Activated T-helper 17 cell treated with anti-CD3 and anti-CD28 coated beads, Interleukin-2, amount 50 U/mL, for 72 hours (primary cell): Measurements from ENCODE around the gene NKD2. TPM values are rescaled to one million over a fixed set of nuclear protein-coding genes. Genes with fewer than 3 reads are reported as not detected.

Experiments used
- ATAC-seq: fragments of 150-1000 bp; cut with Tn5 transposase; replicated peaks from 2 replicates; pipeline ENCODE4 v1.10.0; 2021; ENCODE audit warnings: mild to moderate bottlenecking, moderate library complexity
- H3K27ac Mint-ChIP-seq: one replicate; pipeline ENCODE4 v1.8.0; 2022; ENCODE audit warnings: mixed read lengths
- H3K27me3 Mint-ChIP-seq: one replicate; pipeline ENCODE4 v1.8.0; 2022; ENCODE audit warnings: mixed read lengths
- H3K36me3 Mint-ChIP-seq: one replicate; pipeline ENCODE4 v1.8.0; 2022; ENCODE audit warnings: low read depth, mild to moderate bottlenecking, mixed read lengths
- H3K4me1 Mint-ChIP-seq: one replicate; pipeline ENCODE4 v1.8.0; 2022; ENCODE audit warnings: mixed read lengths
- H3K4me3 Mint-ChIP-seq: one replicate; pipeline ENCODE4 v1.8.0; 2022; ENCODE audit warnings: mild to moderate bottlenecking, mixed read lengths
- H3K9me3 Mint-ChIP-seq: one replicate; pipeline ENCODE4 v1.8.0; 2022; ENCODE audit warnings: mixed read lengths
- total RNA-seq, 2 donors: library from RNA; stranded (reverse); gene quantifications; one replicate each; pipeline ENCODE4 v1.2.3, GENCODE V29; 2022

The NKD2 gene
- total RNA-seq, 2 donors from 2014 or later = 0.37 to 1.2 TPM

DNA sequence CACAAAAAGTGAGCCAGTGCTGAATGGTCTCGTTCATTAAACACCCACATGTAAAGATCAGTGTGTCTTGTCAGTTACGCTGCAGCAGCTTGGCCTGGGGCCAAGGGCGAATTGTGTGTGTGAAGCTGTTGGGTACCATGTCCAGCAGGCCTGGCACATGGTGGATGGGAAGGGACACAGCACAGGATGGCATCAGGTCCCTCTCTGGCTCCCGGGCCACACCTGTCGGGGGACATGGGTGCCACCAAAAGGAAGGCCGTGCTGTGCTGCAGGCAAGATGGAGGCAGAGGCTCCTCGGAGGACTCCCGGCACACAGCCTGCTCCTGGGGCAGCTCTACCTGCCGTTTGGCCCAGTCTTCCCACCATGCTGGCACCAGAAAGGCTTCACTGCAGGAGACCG is 32.0 kb downstream of the NKD2 start:
- Mint-ChIP-seq H3K27me3 (no peaks in the 10 kb centered on the region), H3K27ac (no peak overlapping the region), H3K36me3 (no peaks in the 10 kb centered on the region), H3K4me1 (peaks cover 49% of the 10 kb centered on the region), H3K4me3 (no peak overlapping the region), H3K9me3 (peaks cover 48% of the 10 kb centered on the region)
- no peak for ATAC-seq

DNA sequence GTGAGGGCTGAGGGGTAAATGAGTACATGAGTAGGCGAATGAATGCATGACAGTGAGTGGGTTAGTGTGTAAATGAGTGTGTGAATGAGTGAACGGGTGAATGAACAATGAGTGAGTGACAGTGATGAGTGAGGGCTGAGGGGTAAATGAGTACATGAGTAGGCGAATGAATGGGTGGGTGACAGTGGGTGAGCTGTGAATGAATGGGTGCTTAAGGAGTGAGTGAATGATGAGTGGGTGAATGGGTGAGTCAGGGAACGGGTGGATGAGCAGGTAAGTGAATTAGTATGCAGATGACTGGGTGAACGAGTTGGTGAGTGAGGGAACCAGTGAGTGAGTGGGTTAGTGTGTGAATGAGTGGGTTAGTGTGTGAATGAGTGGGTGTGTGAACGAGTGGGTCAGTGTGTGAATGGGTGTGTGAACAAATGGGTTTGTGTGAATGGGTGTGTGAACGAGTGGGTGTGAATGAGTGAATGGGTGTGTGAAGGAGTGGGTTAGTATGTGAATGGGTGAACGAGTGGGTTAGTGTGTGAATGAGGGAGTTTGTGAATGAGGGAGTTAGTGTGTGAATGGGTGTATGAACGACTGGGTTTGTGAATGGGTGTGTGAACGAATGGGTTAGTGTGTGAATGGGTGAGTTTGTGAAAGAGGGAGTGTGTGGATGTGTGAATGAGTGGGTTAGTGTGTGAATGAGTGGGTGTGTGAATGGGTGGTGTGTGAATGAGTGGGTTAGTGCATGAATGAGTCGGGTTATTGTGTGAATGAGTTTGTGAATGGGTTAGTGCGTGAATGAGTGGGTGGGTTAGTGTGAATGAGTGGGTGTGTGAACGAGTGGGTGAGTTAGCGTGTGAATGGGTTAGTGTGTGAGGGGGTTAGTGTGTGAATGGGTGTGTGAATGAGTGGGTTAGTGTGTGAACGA is 32.9 kb downstream of the NKD2 start:
- Mint-ChIP-seq H3K27ac (peak overlapping the region; percentile 61), H3K27me3 (no peaks in the 10 kb centered on the region), H3K4me3 (no peak overlapping the region), H3K36me3 (no peaks in the 10 kb centered on the region), H3K9me3 (peaks cover 57% of the 10 kb centered on the region), H3K4me1 (peaks cover 58% of the 10 kb centered on the region)
- peak; percentile 84 for ATAC-seq

GRCh38 chr5:1042626-1043025 is 34.0 kb downstream of the NKD2 start:
- Mint-ChIP-seq H3K27ac (peak overlapping the region; percentile 61), H3K9me3 (peaks cover 69% of the 10 kb centered on the region), H3K36me3 (no peaks in the 10 kb centered on the region), H3K4me3 (no peak overlapping the region), H3K4me1 (peaks cover 70% of the 10 kb centered on the region), H3K27me3 (no peaks in the 10 kb centered on the region)
- no peak for ATAC-seq

DNA sequence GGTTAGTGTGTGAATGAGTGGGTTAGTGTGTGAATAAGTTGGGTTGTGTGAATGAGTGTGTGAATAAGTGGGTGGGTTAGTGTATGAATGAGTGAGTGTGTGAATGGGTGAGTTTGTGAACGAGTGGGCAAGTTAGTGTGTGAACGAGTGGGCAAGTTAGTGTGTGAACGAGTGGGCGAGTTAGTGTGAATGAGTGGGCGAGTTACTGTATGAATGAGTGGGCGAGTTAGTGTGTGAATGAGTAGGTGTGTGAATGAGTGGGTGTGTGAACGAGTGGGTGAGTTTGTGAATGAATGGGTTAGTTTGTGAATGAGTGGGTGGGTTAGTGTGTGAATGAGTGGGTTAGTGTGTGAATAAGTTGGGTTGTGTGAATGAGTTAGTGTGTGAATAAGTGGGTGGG is 34.7 kb downstream of the NKD2 start:
- peaks cover 76% of the 10 kb centered on the region for H3K9me3 Mint-ChIP-seq
- ATAC-seq = no peak
- H3K36me3 Mint-ChIP-seq = no peaks in the 10 kb centered on the region
- peaks cover 77% of the 10 kb centered on the region for H3K4me1 Mint-ChIP-seq
- H3K27ac Mint-ChIP-seq = no peak overlapping the region
- H3K4me3 Mint-ChIP-seq = no peak overlapping the region
- no peaks in the 10 kb centered on the region for H3K27me3 Mint-ChIP-seq

GRCh38 chr5:1044117-1044516 is 35.5 kb downstream of the NKD2 start:
- no peak overlapping the region for H3K4me3 Mint-ChIP-seq
- no peaks in the 10 kb centered on the region for H3K36me3 Mint-ChIP-seq
- peaks cover 79% of the 10 kb centered on the region for H3K4me1 Mint-ChIP-seq
- ATAC-seq = no peak
- peak overlapping the region; percentile 21 for H3K27ac Mint-ChIP-seq
- no peaks in the 10 kb centered on the region for H3K27me3 Mint-ChIP-seq
- peaks cover 79% of the 10 kb centered on the region for H3K9me3 Mint-ChIP-seq

DNA sequence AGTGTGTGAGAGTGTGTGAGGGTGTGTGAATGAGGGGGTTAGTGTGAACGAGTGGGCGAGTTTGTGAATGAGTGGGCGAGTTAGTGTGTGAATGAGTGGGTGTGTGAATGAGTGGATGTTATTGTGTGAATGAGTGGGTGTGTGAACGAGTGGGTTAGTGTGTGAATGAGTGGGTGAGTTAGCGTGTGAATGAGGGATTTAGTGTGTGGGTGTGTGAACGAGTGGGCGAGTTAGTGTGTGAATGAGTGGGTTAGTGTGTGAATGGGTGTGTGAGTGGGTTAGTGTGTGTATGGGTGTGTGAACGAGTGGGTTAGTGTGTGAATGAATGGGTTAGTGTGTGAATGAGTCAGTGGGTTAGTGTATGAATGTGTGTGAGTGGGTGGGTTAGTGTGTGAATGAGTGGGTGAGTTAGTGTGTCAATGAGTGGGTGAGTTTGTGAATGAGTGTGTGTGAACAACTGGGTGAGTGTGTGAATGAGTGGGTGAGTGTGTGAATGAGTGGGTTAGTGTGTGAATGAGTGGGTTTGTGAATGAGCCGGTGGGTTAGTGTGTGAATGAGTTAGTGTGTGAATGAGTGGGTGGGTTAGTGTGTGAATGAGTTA is 37.5 kb downstream of the NKD2 start:
- Mint-ChIP-seq H3K9me3 (peaks cover 75% of the 10 kb centered on the region), H3K36me3 (no peaks in the 10 kb centered on the region), H3K27ac (peak overlapping the region; percentile 45), H3K4me1 (peaks cover 75% of the 10 kb centered on the region), H3K27me3 (no peaks in the 10 kb centered on the region), H3K4me3 (no peak overlapping the region)
- no peak for ATAC-seq

DNA sequence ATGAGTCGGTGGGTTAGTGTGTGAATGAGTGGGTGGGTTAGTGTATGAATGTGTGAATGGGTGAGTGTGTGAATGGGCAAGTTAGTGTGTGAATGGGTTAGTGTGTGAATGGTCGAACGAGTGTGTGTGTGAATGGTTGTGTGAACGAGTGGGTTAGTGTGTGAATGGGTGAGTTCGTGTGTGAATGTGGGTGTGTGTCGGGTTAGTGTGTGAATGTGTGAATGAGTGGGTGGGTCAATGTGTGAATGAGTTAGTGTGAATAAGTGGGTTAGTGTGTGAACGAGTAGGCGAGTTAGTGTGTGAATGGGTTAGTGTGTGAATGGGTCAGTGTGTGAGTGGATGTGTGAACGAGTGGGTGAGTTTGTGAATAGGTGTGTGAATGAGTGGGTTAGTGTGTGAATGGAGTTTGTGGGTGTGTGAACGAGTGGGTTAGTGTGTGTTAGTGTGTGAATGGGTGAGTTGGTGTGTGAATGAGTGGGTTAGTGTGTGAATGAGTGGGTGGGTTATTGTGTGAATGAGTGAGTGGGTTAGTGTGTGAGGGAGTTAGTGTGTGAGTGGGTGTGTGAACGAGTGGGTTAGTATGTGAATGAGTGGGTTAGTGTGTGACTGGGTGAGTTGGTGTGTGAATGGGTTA is 38.8 kb downstream of the NKD2 start:
- ATAC-seq = no peak
- peak overlapping the region; percentile 18 for H3K27ac Mint-ChIP-seq
- H3K27me3 Mint-ChIP-seq = no peaks in the 10 kb centered on the region

DNA sequence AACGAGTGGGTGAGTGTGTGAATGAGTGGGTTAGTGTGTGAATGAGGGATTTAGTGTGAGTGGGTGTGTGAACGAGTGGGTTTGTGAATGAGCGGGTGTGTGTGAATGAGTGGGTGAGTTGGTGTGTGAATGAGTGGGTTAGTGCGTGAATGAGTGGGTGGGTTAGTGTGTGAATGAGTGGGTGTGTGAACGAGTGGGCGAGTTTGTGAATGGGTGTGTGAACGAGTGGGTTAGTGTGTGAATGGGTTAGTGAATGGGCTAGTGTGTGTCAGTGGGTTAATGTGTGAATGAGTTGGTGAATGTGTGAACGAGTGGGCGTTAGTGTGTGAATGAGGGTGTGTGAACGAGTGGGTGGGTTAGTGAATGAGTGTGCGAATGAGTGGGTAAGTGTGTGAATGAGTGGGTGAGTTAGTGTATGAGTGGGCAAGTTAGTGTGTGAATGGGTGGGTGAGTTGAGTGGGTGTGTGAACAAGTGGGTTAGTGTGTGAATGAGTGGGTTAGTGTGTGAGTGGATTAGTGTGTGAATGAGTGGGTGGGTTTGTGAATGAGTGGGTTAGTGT is 39.6 kb downstream of the NKD2 start:
- H3K36me3 Mint-ChIP-seq = peaks cover 7% of the 10 kb centered on the region
- peak overlapping the region; percentile 3 for H3K27ac Mint-ChIP-seq
- no peak for ATAC-seq
- no peak overlapping the region for H3K4me3 Mint-ChIP-seq
- H3K4me1 Mint-ChIP-seq = peaks cover 53% of the 10 kb centered on the region
- no peaks in the 10 kb centered on the region for H3K27me3 Mint-ChIP-seq
- peaks cover 54% of the 10 kb centered on the region for H3K9me3 Mint-ChIP-seq

More for the DNA sequence above, 38.8 kb downstream of the NKD2 start:
- peaks cover 6% of the 10 kb centered on the region for H3K36me3 Mint-ChIP-seq
- H3K4me1 Mint-ChIP-seq = peaks cover 61% of the 10 kb centered on the region
- H3K9me3 Mint-ChIP-seq = peaks cover 62% of the 10 kb centered on the region
- H3K4me3 Mint-ChIP-seq = no peak overlapping the region

- Mint-ChIP-seq H3K4me1 (peaks cover 44% of the 10 kb centered on the region), H3K36me3 (peaks cover 7% of the 10 kb centered on the region), H3K9me3 (peaks cover 45% of the 10 kb centered on the region), H3K27me3 (no peaks in the 10 kb centered on the region), H3K27ac (no peak overlapping the region), H3K4me3 (no peak overlapping the region)
- no peak for ATAC-seq
These were observed 40.5 kb downstream of the NKD2 start for GRCh38 chr5:1048861-1049838.

- ATAC-seq = no peak
These were observed 42.1 kb downstream of the NKD2 start for GRCh38 chr5:1050423-1051365.

DNA sequence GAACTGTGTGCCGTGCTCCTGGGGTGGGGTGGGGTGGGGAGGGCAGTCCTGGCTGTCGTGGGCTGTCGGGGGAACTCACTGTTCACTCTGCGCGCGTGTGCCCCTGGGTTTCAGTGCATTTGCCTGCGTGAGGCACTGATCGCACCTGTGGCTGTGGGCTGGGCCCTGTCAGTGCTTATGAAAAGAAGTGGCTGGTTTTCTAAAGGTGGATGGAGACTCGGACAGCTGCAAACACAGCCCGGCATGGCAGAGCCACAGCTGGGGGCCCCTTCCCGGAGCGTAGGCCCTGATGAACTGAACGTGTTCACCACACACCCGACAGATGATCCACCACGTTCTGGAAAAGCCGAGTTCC is 42.7 kb downstream of the NKD2 start:
- H3K9me3 Mint-ChIP-seq = peaks cover 23% of the 10 kb centered on the region
- H3K4me3 Mint-ChIP-seq = no peak overlapping the region
- H3K27me3 Mint-ChIP-seq = no peaks in the 10 kb centered on the region
- ATAC-seq = no peak
- peaks cover 15% of the 10 kb centered on the region for H3K36me3 Mint-ChIP-seq
- H3K4me1 Mint-ChIP-seq = peaks cover 22% of the 10 kb centered on the region
- no peak overlapping the region for H3K27ac Mint-ChIP-seq

More at GRCh38 chr5:1050423-1051365, 42.1 kb downstream of the NKD2 start:
- H3K4me3 Mint-ChIP-seq = no peak overlapping the region
- H3K9me3 Mint-ChIP-seq = peaks cover 29% of the 10 kb centered on the region
- H3K27me3 Mint-ChIP-seq = no peaks in the 10 kb centered on the region
- no peak overlapping the region for H3K27ac Mint-ChIP-seq
- peaks cover 29% of the 10 kb centered on the region for H3K4me1 Mint-ChIP-seq
- peaks cover 15% of the 10 kb centered on the region for H3K36me3 Mint-ChIP-seq

- no peaks in the 10 kb centered on the region for H3K27me3 Mint-ChIP-seq
- peaks cover 15% of the 10 kb centered on the region for H3K36me3 Mint-ChIP-seq
- ATAC-seq = no peak
- peaks cover 15% of the 10 kb centered on the region for H3K9me3 Mint-ChIP-seq
- H3K4me3 Mint-ChIP-seq = no peak overlapping the region
- H3K4me1 Mint-ChIP-seq = peaks cover 15% of the 10 kb centered on the region
- H3K27ac Mint-ChIP-seq = no peak overlapping the region
These were observed 43.5 kb downstream of the NKD2 start for GRCh38 chr5:1052076-1052475.
